ENCODE results near the gene GSC2.

GSC2 gene

DNA sequence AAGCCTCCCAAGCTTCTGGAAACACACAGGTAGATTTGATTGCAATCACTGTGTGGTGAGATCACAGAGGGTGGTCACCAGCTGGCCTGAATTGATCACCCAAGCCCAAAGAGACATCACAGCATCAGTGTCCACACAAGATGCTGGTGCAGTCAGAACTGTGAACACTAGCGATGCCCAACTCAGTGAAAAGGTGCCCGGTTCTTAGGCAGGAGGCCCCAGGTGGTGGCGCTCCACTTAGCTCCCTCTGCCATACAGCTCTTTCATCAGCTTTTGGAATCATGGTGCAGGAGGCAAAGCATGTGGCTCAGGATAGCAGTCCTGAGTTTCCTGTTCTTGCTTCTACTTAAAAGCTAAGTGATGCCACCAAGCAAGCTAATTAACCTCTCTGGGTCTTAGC lies 39.0 kb downstream of the GSC2 start:
- TF ChIP-seq MAX (IDR thresholded peaks at IDR 0.05) = no peak

DNA sequence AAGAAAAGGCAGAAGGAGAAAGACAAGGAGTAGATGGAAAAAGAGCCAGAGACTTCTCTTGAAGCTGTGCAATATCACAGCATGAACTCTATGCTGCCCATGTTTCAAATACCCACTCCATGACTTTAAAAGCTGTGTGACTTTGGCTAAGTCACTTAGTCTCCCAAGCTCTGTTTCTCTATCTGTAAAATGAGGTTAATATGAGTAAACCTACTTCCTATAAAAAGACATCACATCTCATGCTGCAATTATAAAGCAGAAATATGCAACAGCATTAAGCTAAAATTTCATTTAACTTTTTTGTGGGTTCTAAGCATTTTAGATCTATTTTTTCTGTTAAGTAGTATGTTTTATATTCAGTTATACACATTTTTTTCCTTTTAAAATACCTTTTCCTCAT lies 39.4 kb downstream of the GSC2 start:
- TF ChIP-seq FOXM1 (IDR thresholded peaks at IDR 0.05; ENCODE audit: borderline replicate concordance, low read depth) (no peak), MAX (IDR thresholded peaks at IDR 0.05) (no peak), ZBTB7A (IDR thresholded peaks at IDR 0.05; ENCODE audit: low read depth) (no peak), YY1 (IDR thresholded peaks at IDR 0.05; ENCODE audit: low read depth) (no peak), RAD21 (IDR thresholded peaks at IDR 0.05; ENCODE audit: low read depth) (no peak), CEBPB (IDR thresholded peaks at IDR 0.05) (no peak), CREB1 (IDR thresholded peaks at IDR 0.05; ENCODE audit: low read depth) (no peak), TEAD4 (IDR thresholded peaks at IDR 0.05) (no peak), NFIC (IDR thresholded peaks at IDR 0.05) (no peak)
- TF ChIP-seq, protein P1, sequence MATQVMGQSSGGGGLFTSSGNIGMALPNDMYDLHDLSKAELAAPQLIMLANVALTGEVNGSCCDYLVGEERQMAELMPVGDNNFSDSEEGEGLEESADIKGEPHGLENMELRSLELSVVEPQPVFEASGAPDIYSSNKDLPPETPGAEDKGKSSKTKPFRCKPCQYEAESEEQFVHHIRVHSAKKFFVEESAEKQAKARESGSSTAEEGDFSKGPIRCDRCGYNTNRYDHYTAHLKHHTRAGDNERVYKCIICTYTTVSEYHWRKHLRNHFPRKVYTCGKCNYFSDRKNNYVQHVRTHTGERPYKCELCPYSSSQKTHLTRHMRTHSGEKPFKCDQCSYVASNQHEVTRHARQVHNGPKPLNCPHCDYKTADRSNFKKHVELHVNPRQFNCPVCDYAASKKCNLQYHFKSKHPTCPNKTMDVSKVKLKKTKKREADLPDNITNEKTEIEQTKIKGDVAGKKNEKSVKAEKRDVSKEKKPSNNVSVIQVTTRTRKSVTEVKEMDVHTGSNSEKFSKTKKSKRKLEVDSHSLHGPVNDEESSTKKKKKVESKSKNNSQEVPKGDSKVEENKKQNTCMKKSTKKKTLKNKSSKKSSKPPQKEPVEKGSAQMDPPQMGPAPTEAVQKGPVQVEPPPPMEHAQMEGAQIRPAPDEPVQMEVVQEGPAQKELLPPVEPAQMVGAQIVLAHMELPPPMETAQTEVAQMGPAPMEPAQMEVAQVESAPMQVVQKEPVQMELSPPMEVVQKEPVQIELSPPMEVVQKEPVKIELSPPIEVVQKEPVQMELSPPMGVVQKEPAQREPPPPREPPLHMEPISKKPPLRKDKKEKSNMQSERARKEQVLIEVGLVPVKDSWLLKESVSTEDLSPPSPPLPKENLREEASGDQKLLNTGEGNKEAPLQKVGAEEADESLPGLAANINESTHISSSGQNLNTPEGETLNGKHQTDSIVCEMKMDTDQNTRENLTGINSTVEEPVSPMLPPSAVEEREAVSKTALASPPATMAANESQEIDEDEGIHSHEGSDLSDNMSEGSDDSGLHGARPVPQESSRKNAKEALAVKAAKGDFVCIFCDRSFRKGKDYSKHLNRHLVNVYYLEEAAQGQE (IDR thresholded peaks at IDR 0.05; ENCODE audit: low read depth) = no peak

DNA sequence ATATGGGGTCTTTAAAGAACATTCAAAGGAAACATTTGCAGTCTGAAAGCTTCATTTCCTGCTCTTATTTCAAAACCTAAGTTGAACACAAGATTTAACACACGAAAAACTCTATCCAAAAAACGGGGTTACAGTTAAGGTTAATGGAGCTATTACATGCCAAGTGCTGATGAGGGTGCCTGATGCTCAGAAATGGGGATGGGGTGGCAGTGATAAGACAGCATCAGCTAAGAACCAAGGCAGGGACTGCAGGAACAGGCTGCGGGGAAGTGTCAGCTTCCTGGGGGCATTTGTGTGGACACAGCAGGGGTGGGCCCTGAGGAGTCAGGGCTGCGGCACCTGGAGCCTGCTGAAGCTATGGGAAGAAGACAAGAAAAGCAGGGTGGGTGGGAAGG lies 40.0 kb downstream of the GSC2 start:
- no peak for TF ChIP-seq CREB1 (IDR thresholded peaks at IDR 0.05; ENCODE audit: low read depth)
- no peak for TF ChIP-seq ZBTB7A (IDR thresholded peaks at IDR 0.05; ENCODE audit: low read depth)
- no peak for TF ChIP-seq EGR1 (IDR thresholded peaks at IDR 0.05)
- TF ChIP-seq RAD21 (IDR thresholded peaks at IDR 0.05; ENCODE audit: low read depth) = no peak
- TF ChIP-seq TEAD4 (IDR thresholded peaks at IDR 0.05) = no peak
- TF ChIP-seq CEBPB (IDR thresholded peaks at IDR 0.05) = no peak
- no peak for TF ChIP-seq FOXM1 (IDR thresholded peaks at IDR 0.05; ENCODE audit: borderline replicate concordance, low read depth)
- no peak for TF ChIP-seq TCF12 (IDR thresholded peaks at IDR 0.05; ENCODE audit: low read depth)
- no peak for TF ChIP-seq EP300 (IDR thresholded peaks at IDR 0.05; ENCODE audit: borderline replicate concordance)
- no peak for TF ChIP-seq MAX (IDR thresholded peaks at IDR 0.05)
- no peak for TF ChIP-seq NFIC (IDR thresholded peaks at IDR 0.05)
- TF ChIP-seq, protein P1 (IDR thresholded peaks at IDR 0.05; ENCODE audit: low read depth) = no peak
- no peak for TF ChIP-seq USF1 (IDR thresholded peaks at IDR 0.05)
- no peak for TF ChIP-seq YY1 (IDR thresholded peaks at IDR 0.05; ENCODE audit: low read depth)
- no peak for TF ChIP-seq TAF1 (IDR thresholded peaks at IDR 0.05; ENCODE audit: low read depth)

DNA sequence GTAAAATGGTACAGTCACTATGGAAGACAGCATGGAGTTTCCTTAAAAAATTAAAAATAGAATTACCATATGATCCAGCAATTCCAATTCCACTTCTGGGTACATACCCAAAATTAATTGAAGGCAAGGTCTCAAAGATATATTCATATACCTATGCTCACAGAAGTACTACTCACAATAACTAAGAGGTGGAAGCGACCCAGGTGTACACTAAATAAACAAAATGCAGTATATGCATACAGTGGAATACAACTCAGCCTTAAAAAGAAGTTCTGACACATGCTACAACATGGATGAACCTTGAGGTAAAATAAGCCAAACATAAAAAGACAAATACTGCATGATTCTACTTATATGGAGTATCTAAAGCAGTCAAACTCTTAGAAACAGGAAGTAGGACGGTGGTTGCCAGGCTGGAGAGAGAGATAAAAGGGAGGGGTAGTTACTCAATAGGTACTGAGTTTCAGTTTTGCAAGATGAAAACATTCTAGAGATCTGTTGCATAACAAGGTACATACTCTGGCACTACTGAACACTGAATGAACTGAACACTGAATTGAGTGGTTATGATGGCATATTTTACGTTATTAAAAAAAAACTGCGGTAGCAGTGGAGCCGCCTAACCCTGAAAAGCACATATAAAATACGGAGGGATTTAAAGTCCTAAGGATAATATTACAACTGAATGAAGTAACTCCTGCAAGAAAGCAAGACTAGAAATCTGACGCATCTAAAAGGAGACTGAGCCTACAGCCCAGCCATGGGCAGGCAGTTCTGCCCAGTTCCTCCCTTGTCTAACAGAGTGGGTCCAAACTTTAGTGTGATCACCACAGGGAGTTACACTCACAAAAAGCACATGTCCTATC lies 40.7 kb downstream of the GSC2 start:
- no peak for TF ChIP-seq YY1 (IDR thresholded peaks at IDR 0.05; ENCODE audit: low read depth)
- no peak for TF ChIP-seq FOXM1 (IDR thresholded peaks at IDR 0.05; ENCODE audit: borderline replicate concordance, low read depth)
- TF ChIP-seq MAX (IDR thresholded peaks at IDR 0.05) = no peak
- TF ChIP-seq TAF1 (IDR thresholded peaks at IDR 0.05; ENCODE audit: low read depth) = no peak
- TF ChIP-seq CREB1 (IDR thresholded peaks at IDR 0.05; ENCODE audit: low read depth) = no peak
- TF ChIP-seq TCF12 (IDR thresholded peaks at IDR 0.05; ENCODE audit: low read depth) = no peak
- no peak for TF ChIP-seq USF1 (IDR thresholded peaks at IDR 0.05)
- TF ChIP-seq EGR1 (IDR thresholded peaks at IDR 0.05) = no peak
- TF ChIP-seq RAD21 (IDR thresholded peaks at IDR 0.05; ENCODE audit: low read depth) = no peak
- no peak for TF ChIP-seq EP300 (IDR thresholded peaks at IDR 0.05; ENCODE audit: borderline replicate concordance)
- TF ChIP-seq NFIC (IDR thresholded peaks at IDR 0.05) = no peak
- no peak for TF ChIP-seq ZBTB7A (IDR thresholded peaks at IDR 0.05; ENCODE audit: low read depth)
- TF ChIP-seq TEAD4 (IDR thresholded peaks at IDR 0.05) = no peak
- TF ChIP-seq, protein P1 (IDR thresholded peaks at IDR 0.05; ENCODE audit: low read depth) = no peak
- TF ChIP-seq CEBPB (IDR thresholded peaks at IDR 0.05) = no peak
